Upper lobe of left lung (tissue), 4 donors: ENCODE measurements around the gene MCM5.

Experiments
- CTCF ChIP-seq, 6 experiments: fragments of 450-650 bp in 4 of 6; fragments of 200-600 bp in 2 of 6; sonication (generic) in 2 of 6; IDR thresholded peaks; one replicate each; pipeline ENCODE4 v1.5.1; 2016 to 2019; ENCODE audit warnings: antibody characterized with exemption in 6 of 6
- POLR2AphosphoS5 ChIP-seq, 2 donors: sonication (generic); formaldehyde crosslinking; IDR thresholded peaks; one replicate each; pipeline ENCODE4 v1.5.1; 2017; ENCODE audit warnings: antibody characterized with exemption in 2 of 2

GRCh38 chr22:35460688-35461087 lies 60.7 kb downstream of the MCM5 start:
- TF ChIP-seq CTCF (IDR thresholded peaks at IDR 0.05) (no peak), POLR2AphosphoS5 (IDR thresholded peaks at IDR 0.05) (no peak)
